ENCODE measurements around the gene BTRC.

- TF ChIP-seq POLR2A (IDR thresholded peaks at IDR 0.05; ENCODE audit: low read length) = no peak
- TF ChIP-seq RFX5 (IDR thresholded peaks at IDR 0.05) = no peak
These were observed 39.4 kb downstream of the BTRC start for GRCh38 chr10:101393378-101393777.

Measured in A549 (cell line).